Measurements from ENCODE around the gene NAP1L3.

Gene NAP1L3

GRCh38 chrX:93673056-93673868 is at the start of gene NAP1L3:
NAP1L3 (minus strand) TSS chrX:93673578; CDS start chrX:93673304, 274 bp downstream.
- peak; percentile 7 to 32 (median 20) for DNase-seq (ENCODE audit: low read depth in 2 of 3, low spot score in 2 of 3)

GRCh38 chrX:93711076-93711475 is 37.7 kb upstream of the NAP1L3 start:
- no peak for DNase-seq (ENCODE audit: low read depth in 2 of 3, low spot score in 2 of 3)

- no peak for DNase-seq (ENCODE audit: low read depth in 2 of 3, low spot score in 2 of 3)
These were observed 30.3 kb upstream of the NAP1L3 start for GRCh38 chrX:93703701-93704100.

GRCh38 chrX:93695981-93696380 is 22.6 kb upstream of the NAP1L3 start:
- no peak for DNase-seq (ENCODE audit: low read depth in 2 of 3, low spot score in 2 of 3)

- no peak for DNase-seq (ENCODE audit: low read depth in 2 of 3, low spot score in 2 of 3)
These were observed 492 bp upstream of the NAP1L3 start, which contains the start of gene FAM133A for GRCh38 chrX:93673869-93674271. FAM133A (plus strand) TSS chrX:93674206; CDS start chrX:93709420, 35,214 bp downstream.

- DNase-seq (ENCODE audit: low read depth in 2 of 3, low spot score in 2 of 3), result no peak
These were observed 12.8 kb downstream of the NAP1L3 start for GRCh38 chrX:93660575-93660974.

GRCh38 chrX:93649381-93649780 is 24.0 kb downstream of the NAP1L3 start:
- no peak for DNase-seq (ENCODE audit: low read depth in 2 of 3, low spot score in 2 of 3)

- DNase-seq (ENCODE audit: low read depth in 2 of 3, low spot score in 2 of 3), result no peak
These were observed 35.8 kb downstream of the NAP1L3 start for GRCh38 chrX:93637591-93637990.

Data from activated CD8-positive, alpha-beta memory T cell treated with anti-CD3 and anti-CD28 coated beads for 48 hours (primary cell).